KG1 (cell line): Measurements from ENCODE around the gene TEX12.
"Not testable (repeated sequence)": the region's sequence is repeated elsewhere in the genome, so short reads cannot be mapped to it uniquely, and the experiment has no call there.

Experiments used
- DNase-seq: peaks from one replicate; lab custom pipeline; 2025; lab: John Stamatoyannopoulos, UW

TEX12 gene

GRCh38 chr11:112163875-112164685 lies 3.1 kb upstream of the TEX12 start, which contains the start of gene IL18:
TSS of gene IL18 (minus strand) at chr11:112164094. CDS start at chr11:112155053, 9,041 bp downstream.
- peak; percentile 62 for DNase-seq

DNA sequence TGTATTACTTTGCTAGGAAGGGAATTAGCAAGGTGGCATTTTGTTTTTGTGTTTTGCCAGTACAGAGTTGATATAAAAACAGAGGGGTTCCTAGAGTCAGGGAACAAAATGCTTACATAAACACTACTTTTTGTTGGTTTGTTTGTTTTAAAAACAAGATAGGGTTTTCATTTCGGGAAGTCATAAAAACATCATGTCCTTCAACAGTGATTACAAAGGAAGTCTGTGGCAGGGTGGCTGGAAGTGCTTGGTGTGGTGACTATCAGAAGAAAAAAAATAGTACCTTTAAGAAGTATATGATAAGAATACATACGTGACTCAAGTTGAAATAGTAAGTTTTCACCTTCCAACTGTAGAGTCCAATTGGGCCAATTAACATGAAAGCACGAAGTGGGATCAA lies 2.1 kb upstream of the TEX12 start:
- no peak for DNase-seq

- no peak for DNase-seq
Observed at GRCh38 chr11:112166562-112166961, 610 bp upstream of the TEX12 start.

GRCh38 chr11:112172362-112172994 lies 5.3 kb downstream of the TEX12 start:
- no peak for DNase-seq

GRCh38 chr11:112173152-112173551 lies 6.0 kb downstream of the TEX12 start:
- DNase-seq = no peak

- peak; percentile 31 for DNase-seq
Observed at GRCh38 chr11:112174789-112175598, 7.8 kb downstream of the TEX12 start, which contains the start of gene BCO2. TSS of gene BCO2 (plus strand) at chr11:112175512. CDS start at chr11:112175602, 90 bp downstream.

DNA sequence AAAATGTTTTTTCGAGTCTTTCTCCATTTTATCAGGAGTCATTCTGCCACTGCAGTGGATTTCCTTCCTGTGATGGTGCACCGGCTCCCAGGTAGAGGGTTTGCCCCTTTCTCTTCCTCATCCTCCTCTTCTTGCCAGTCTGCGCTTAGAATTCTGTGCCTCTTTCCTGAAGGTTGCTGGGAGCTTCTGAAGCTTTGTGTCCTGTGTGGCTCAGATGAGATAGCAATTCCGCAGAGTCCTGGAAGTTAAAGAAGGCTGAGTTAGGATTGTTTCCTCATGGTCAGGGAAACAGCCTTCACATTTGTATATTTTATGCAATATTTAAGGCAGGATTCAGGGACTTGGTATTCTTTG lies 8.4 kb downstream of the TEX12 start:
- no peak for DNase-seq

DNA sequence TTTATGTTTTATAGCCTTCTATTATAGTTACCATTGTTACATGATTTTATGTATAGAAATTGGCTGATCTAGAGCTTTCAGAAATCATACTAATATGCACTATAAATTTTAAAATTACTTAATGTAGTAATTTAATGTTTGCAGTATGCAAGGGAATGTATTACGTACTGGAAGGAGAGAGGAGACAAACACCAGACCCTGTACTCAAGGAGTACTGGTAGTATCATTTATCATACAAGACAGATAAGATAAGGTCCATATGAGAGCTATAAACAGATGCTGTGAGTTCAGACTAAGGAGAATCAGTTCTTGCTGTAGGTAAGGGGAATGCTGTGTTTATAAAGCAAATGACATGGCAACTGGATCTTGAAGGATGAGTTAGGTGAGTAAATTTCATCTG lies 8.9 kb downstream of the TEX12 start:
- DNase-seq = no peak

GRCh38 chr11:112177589-112177988 lies 10.4 kb downstream of the TEX12 start:
- peak; percentile 23 for DNase-seq

DNA sequence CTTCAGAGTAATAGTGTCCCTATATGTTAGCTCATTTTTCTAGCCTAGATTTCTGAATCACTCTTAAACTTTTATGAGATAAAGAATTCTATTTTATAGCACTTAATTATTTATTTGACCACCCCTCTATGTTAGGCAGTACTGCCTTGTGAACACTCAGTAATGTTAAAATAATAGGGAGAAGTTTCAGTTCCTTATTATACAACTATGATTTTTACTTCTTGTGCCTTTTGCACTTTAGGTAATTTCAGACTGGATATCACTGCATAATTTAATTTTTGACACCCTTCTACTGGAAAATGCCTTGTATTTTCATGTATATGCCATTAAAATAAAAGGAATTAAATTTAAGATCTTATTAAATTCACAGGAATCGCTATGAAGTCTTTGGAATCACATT lies 11.3 kb downstream of the TEX12 start:
- DNase-seq = no peak

DNA sequence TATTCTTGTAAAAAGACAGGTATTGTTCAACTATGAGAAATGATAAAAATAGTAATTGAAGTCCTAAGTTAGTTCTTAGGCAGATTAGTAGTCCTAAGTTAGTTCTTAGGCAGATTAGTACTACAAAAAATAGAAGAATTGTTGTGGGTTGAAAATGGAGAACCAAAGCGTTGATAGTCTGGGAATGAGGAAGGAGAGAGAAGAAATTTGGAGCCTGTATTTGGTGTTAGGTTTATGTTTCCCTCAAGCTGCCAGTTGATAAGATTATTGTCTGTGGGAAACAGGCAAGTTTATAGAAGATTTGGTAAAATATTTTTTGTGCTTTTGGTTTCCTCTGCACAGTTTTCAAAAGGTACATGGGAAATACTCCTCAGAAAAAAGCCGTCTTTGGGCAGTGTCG lies 11.8 kb downstream of the TEX12 start:
- DNase-seq = peak; percentile 67

GRCh38 chr11:112179601-112180000 lies 12.4 kb downstream of the TEX12 start:
- peak; percentile 84 for DNase-seq

- DNase-seq = no peak
Observed at GRCh38 chr11:112182867-112183266, 15.7 kb downstream of the TEX12 start.

DNA sequence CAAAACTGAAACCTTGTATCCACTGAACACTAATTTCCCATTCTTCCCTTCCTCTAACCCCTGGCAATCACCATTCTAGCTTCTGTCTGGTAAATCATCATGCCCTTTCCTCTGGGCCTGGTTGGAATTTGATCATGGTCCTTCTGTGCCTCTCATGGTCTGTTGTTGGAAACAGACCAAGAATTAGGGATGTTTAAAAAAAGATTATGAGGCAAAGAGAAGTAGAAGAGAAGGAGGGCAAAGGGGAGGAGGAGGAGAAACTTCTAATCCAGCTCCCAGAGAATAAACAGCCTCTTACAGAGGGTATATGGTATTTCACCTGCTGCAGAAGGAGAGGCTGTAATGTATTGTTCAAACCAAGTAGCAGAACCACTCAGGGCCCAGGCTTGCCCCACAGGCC lies 18.7 kb downstream of the TEX12 start:
- DNase-seq = no peak

DNA sequence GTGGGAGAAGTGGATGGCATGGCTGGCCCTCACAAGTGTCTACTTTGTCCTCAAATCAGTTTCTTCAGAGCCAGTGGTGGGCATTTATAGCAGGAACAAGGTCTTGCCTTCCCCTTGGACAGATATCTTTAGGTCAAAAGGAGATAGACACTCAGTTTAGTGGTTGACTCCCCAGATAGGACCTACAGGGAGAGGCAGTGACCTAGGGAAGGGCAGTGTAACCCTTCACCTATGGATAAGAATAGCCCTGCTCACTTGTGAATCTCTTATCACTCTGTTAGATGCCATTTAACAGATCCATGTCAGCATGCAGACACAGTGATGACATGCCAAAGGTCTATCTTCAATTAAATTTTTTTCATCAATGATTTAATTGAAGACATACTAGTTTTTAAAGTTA lies 19.1 kb downstream of the TEX12 start:
- DNase-seq = no peak

- DNase-seq = not testable (repeated sequence)
Observed at GRCh38 chr11:112195113-112195512, 27.9 kb downstream of the TEX12 start.

GRCh38 chr11:112195951-112196351 lies 28.8 kb downstream of the TEX12 start:
- DNase-seq = no peak

- no peak for DNase-seq
Observed at GRCh38 chr11:112196519-112197087, 29.4 kb downstream of the TEX12 start.

GRCh38 chr11:112199101-112199500 lies 31.9 kb downstream of the TEX12 start:
- DNase-seq = not testable (repeated sequence)

DNA sequence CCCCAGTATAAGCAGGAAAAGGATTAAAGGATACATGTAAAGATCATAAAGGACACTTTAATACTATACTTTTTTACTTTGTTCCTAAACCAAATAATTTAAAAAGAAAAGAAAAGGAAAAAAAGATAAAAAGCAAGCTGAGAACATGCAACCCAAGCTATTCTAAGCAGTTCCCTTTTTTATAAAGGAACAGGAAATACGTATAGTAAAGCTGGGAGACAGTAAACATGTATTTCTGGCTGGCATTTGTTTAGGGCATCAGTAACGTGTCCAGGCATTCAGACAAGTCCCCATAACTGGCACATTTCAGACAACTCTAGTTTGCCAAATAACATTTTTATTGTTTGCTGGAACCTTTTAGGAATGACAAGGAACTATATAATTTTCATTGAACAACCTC lies 33.1 kb downstream of the TEX12 start:
- DNase-seq = peak; percentile 40

DNA sequence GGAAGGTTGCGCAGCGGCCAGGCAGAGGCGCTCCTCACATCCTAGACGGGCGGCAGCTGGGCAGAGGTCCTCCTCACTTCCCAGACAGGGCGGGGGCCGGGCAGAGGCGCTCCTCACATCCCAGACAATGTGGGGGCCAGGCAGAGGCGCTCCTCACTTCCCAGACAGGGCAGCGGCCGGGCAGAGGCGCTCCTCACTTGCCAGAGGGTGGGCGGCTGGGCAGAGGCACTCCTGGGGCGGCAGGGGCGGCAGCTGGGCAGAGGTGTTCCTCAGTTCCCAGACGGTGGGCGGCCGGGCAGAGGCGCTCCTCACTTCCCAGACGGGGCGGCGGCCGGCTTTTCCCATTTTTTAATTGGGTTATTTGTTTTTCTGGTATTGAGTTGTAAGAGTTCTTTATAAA lies 38.9 kb downstream of the TEX12 start:
- no peak for DNase-seq

DNA sequence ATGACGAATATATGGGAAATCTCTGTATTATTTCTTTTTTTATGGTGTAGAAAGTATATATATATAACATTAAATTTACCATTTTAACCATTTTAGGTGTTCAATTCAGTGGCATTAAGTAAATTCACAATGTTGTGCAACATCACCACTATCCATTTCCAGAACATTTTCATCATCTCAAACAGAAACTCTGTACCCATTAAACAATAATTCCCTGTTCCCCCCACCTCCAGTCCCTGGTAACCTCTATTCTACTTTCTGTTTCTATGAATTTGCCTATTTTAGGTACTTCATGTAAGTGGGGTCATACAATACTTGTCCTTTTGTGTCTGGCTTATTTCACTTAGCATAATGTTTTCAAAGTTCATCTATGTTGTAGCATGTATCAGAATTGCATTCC lies 43.7 kb downstream of the TEX12 start:
- no peak for DNase-seq
